K562 (cell line): Measurements from ENCODE around the gene SLC32A1. TPM values are rescaled to one million over a fixed set of nuclear protein-coding genes. Genes with fewer than 3 reads are reported as not detected.

Experiments used
- ATAC-seq: fragments of 200-7000 bp; cut with Tn5 transposase; 3 replicates; pipeline ENCODE4 v1.9.1; 2020; ENCODE audit warnings: moderate library complexity
- BruUV-seq: library from RNA; stranded (reverse); fragments of 400-500 nt; replicated peaks from 2 replicates; lab custom pipeline; 2021; lab: Mats Ljungman, UMichigan
- CTCF ChIA-PET: fragments of 300-600 bp; formaldehyde crosslinking; extraction: SDS; loops from one replicate; lab custom pipeline; 2021; ENCODE audit warnings: low intra/inter-chr PET ratio; lab: Yijun Ruan, JAX
- POLR2A ChIA-PET: fragments of 300-600, 350-650 bp; sonication (Branson Sonifier 250); formaldehyde crosslinking; extraction: SDS; loops from one replicate; lab custom pipeline; 2021; ENCODE audit warnings: antibody characterized with exemption, inconsistent platforms; lab: Yijun Ruan, JAX
- DNase-seq, 4 experiments: peaks; one replicate each; pipeline versions ENCODE4 v3.0.0 to v3.0.0-alpha.2; 2011 to 2018; ENCODE audit warnings: low spot score in 3 of 4, mixed read lengths in 3 of 4; ENCODE audit errors: extremely low read depth in 1 of 4
- FAIRE-seq: peaks from 2 replicates; lab custom pipeline; 2011; peaks lifted over from hg19 to GRCh38; lab: Jason Lieb, UNC
- H2AFZ ChIP-seq: 2 replicates; pipeline ENCODE4 v1.6.0; 2011; ENCODE audit warnings: low read depth, low read length, control low read depth, inconsistent platforms
- H3K27ac ChIP-seq: fragments of 200-600 bp; 3 replicates; pipeline ENCODE4 v1.8.0; 2011; ENCODE audit warnings: low read depth, mild to moderate bottlenecking, control low read depth, inconsistent platforms, low read length, moderate library complexity, mixed read lengths; ENCODE audit errors: extremely low read depth
- H3K27me3 ChIP-seq, 2 experiments: fragments of 300-600 bp in 1 of 2; 2 replicates in 1 of 2; 3 replicates in 1 of 2; pipeline versions ENCODE4 v1.6.0 to v1.8.0; 2011; ENCODE audit warnings: inconsistent platforms in 2 of 2, low read length in 2 of 2, mild to moderate bottlenecking in 1 of 2, mixed read lengths in 1 of 2, moderate library complexity in 1 of 2; ENCODE audit not compliant: control insufficient read depth in 2 of 2, insufficient read depth in 2 of 2
- H3K36me3 ChIP-seq: fragments of 300-600 bp; 3 replicates; pipeline ENCODE4 v1.8.0; 2011; ENCODE audit warnings: mild to moderate bottlenecking, low read length, inconsistent platforms; ENCODE audit not compliant: control insufficient read depth, insufficient read depth
- H3K4me1 ChIP-seq, 2 experiments: fragments of 200-600 bp in 1 of 2; replicated peaks in 1 of 2; 2 replicates in 1 of 2; 3 replicates in 1 of 2; pipeline versions ENCODE4 v1.5.1 to v1.8.0; 2011; ENCODE audit warnings: inconsistent platforms in 2 of 2, low read length in 2 of 2, mild to moderate bottlenecking in 1 of 2, mixed read lengths in 1 of 2, moderate library complexity in 1 of 2; ENCODE audit not compliant: control insufficient read depth in 2 of 2, insufficient read depth in 2 of 2
- H3K4me2 ChIP-seq: 2 replicates; pipeline ENCODE4 v1.6.1; 2011; ENCODE audit warnings: low read length, control low read depth, inconsistent platforms, mixed read lengths; ENCODE audit not compliant: insufficient read depth
- H3K4me3 ChIP-seq: fragments of 200-600 bp; sonication (generic), shearing (Covaris generic); 2 replicates; pipeline ENCODE4 v1.5.1; 2016; ENCODE audit warnings: control low read depth, inconsistent platforms
- H3K79me2 ChIP-seq: fragments of 200-600 bp; 3 replicates; pipeline ENCODE4 v1.8.0; 2011; ENCODE audit warnings: low read length, inconsistent platforms; ENCODE audit not compliant: control insufficient read depth, insufficient read depth
- H3K9ac ChIP-seq, 2 experiments: 2 replicates each; pipeline versions ENCODE4 v1.6.0 to v1.6.1; 2011; ENCODE audit warnings: low read depth in 2 of 2, low read length in 2 of 2, control low read depth in 1 of 2, inconsistent platforms in 1 of 2, mild to moderate bottlenecking in 1 of 2, mixed read lengths in 1 of 2; ENCODE audit not compliant: insufficient read depth in 1 of 2
- H3K9me1 ChIP-seq: one replicate; pipeline ENCODE4 v1.6.0; 2011; ENCODE audit warnings: inconsistent platforms, mild to moderate bottlenecking, low read length, moderate library complexity; ENCODE audit not compliant: control insufficient read depth, insufficient read depth
- H3K9me3 ChIP-seq: replicated peaks from 2 replicates; pipeline ENCODE4 v1.5.1; 2011; ENCODE audit warnings: low read depth, low read length, inconsistent platforms; ENCODE audit not compliant: control insufficient read depth, insufficient read depth
- H4K20me1 ChIP-seq: replicated peaks from 2 replicates; pipeline ENCODE4 v1.6.1; 2011; ENCODE audit warnings: low read length, inconsistent platforms, mixed read lengths; ENCODE audit not compliant: control insufficient read depth, insufficient read depth
- ARID1B ChIP-seq: fragments of 450-650 bp; IDR thresholded peaks from 2 replicates; pipeline ENCODE4 v1.6.1; 2016; ENCODE audit warnings: antibody characterized with exemption, mild to moderate bottlenecking, inconsistent platforms
- C11orf30 ChIP-seq: fragments of 450-650 bp; IDR thresholded peaks from 2 replicates; pipeline ENCODE4 v1.6.1; 2016; ENCODE audit warnings: low read depth, mild to moderate bottlenecking
- CTBP1 ChIP-seq: fragments of 450-650 bp; IDR thresholded peaks from 2 replicates; pipeline ENCODE4 v1.6.1; 2016; ENCODE audit warnings: borderline replicate concordance
- CXXC5 ChIP-seq: fragments of 250-450 bp; sonication (Bioruptor Pico); IDR thresholded peaks from 2 replicates; pipeline ENCODE4 v1.8.0; 2022; ENCODE audit warnings: inconsistent platforms, mild to moderate bottlenecking, moderate library complexity
- DPF2 ChIP-seq: fragments of 450-650 bp; IDR thresholded peaks from 2 replicates; pipeline ENCODE4 v1.6.1; 2016
- GABPA ChIP-seq: fragments of 200-800 bp; sonication (Bioruptor generic); conservative IDR thresholded peaks from 2 replicates; pipeline ENCODE4 v1.6.1; 2016; ENCODE audit warnings: low read depth, missing genetic modification characterization, missing compliant biosample characterization
- JUNB ChIP-seq: fragments of 450-650 bp; formaldehyde crosslinking; conservative IDR thresholded peaks from 2 replicates; pipeline ENCODE4 v1.4.0; 2020; ENCODE audit warnings: mild to moderate bottlenecking
- MAFG ChIP-seq: fragments of 450-650 bp; conservative IDR thresholded peaks from 2 replicates; pipeline ENCODE4 v1.6.1; 2016; ENCODE audit warnings: missing genetic modification characterization, missing compliant biosample characterization
- NFE2 ChIP-seq: IDR thresholded peaks from 2 replicates; pipeline ENCODE4 v1.6.1; 2014; ENCODE audit warnings: antibody characterized with exemption, low read depth
- RCOR1 ChIP-seq, 2 experiments: IDR thresholded peaks; 2 replicates each; pipeline ENCODE4 v1.6.1; 2012; ENCODE audit warnings: low read depth in 2 of 2, low read length in 2 of 2, borderline replicate concordance in 1 of 2, improper control_type of control experiment in 1 of 2
- ZNF316 ChIP-seq: fragments of 450-650 bp; IDR thresholded peaks from 2 replicates; pipeline ENCODE4 v1.6.1; 2016
- ZNF561 ChIP-seq: fragments of 450-650 bp; formaldehyde crosslinking; conservative IDR thresholded peaks from 2 replicates; pipeline ENCODE4 v1.4.0; 2020; ENCODE audit warnings: mild to moderate bottlenecking, moderate library complexity
- ZNF592 ChIP-seq: fragments of 450-650 bp; IDR thresholded peaks from 2 replicates; pipeline ENCODE4 v1.6.1; 2017; ENCODE audit warnings: antibody characterized with exemption, mild to moderate bottlenecking
- ZNF695 ChIP-seq: fragments of 450-650 bp; formaldehyde crosslinking; IDR thresholded peaks from 2 replicates; pipeline ENCODE4 v1.4.0; 2020; ENCODE audit warnings: mild to moderate bottlenecking, moderate library complexity
- WGBS: fragments of 100-300 bp; shearing (Covaris generic); methylation state at CpG from one replicate; pipeline ENCODE4 v1.1.6; 2016; ENCODE audit warnings: low coverage, mixed read lengths; ENCODE audit not compliant: insufficient coverage; ENCODE audit errors: missing lambda C conversion rate; 5-methylcytosine and 5-hydroxymethylcytosine counted together
- in situ Hi-C: fragments of 300-500 bp; cut with MboI; formaldehyde crosslinking; loops from 4 replicates; pipeline ENCODE4 v1.15.0; 2018; ENCODE audit warnings: inconsistent platforms, mixed read lengths
- intact Hi-C: fragments of 100-400 bp; cut with micrococcal nuclease; formaldehyde crosslinking; loops from 2 replicates; pipeline ENCODE4 v1.14.2; 2022
- polyA plus RNA-seq, 8 experiments: library from polyadenylated mRNA; depleted of rRNA in 4 of 8; stranded (reverse) in 5 of 8; unstranded in 3 of 8; fragments of >200 nt; fragmentation: Nextera tagmentation in 2 of 8; fragmentation: Illumina TruSeq in 1 of 8; extraction: Ambion mirVana in 2 of 8; extraction: Trizol in 1 of 8; gene quantifications; 2 replicates each; pipeline versions ENCODE4 v1.2.1 to v1.2.3, GENCODE V29; 2011 to 2014; ENCODE audit warnings: inconsistent platforms in 1 of 8, missing spikeins in 1 of 8
- total RNA-seq, 7 experiments: library from RNA; depleted of rRNA in 6 of 7; stranded (reverse); fragments of >200 nt in 6 of 7; fragmentation: Illumina TruSeq in 2 of 7; extraction: Trizol in 2 of 7; gene quantifications; 2 replicates each; pipeline versions ENCODE4 v1.2.1 to v1.2.3, GENCODE V29; 2011 to 2021; ENCODE audit warnings: low replicate concordance in 1 of 7
- TF ChIP-seq, protein P1 (sequence below), 2 experiments: fragments of 450-650 bp in 1 of 2; sonication (generic) in 1 of 2; formaldehyde crosslinking in 1 of 2; IDR thresholded peaks in 1 of 2; conservative IDR thresholded peaks in 1 of 2; 2 replicates each; pipeline versions ENCODE4 v1.6.1 to v1.8.1; 2016 to 2023; ENCODE audit warnings: mild to moderate bottlenecking in 2 of 2, moderate library complexity in 2 of 2, inconsistent platforms in 1 of 2, missing genetic modification reagents in 1 of 2
- TF ChIP-seq, protein P2 (sequence below): fragments of 450-650 bp; IDR thresholded peaks from 2 replicates; pipeline ENCODE4 v1.6.1; 2016; ENCODE audit warnings: low read depth, mild to moderate bottlenecking, moderate library complexity

The SLC32A1 gene
- total and polyA plus RNA-seq, 9 of the 15 experiments (the other 6 are each of a cell fraction or from before 2014, with no cell fraction given) = not detected

DNA sequence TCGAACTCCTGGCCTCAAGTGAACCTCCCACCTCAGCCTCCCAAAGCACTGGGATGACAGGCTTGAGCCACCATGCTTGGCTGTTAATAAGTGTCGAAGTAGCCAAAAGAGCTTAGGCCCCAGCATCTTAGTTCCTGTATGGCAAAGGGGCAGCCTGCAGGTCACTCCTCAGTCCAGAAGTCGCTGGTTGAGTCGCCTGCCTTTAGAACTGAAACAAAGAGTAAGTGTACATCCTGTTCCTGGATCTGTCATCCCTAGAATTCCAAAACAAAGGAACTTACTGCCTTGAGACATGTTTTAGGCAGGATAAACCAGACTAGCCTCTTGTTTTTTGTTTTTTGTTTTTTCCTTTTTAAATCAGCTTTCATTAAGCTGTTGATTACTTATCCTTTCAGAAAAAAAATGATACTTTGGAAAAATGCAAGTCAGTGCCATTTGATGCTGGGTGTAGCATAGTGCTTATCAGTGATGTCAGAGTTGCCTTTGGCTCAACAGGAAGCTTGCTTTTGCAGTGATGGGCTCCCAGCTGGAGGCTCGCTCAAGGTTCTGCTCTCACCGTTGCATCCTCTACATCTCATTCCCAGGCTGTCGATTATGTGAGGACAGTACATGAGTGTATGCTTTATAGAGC, 33.0 kb downstream of the SLC32A1 start:
- Histone ChIP-seq H3K4me2 (peak overlapping the region; percentile 19; the same call in 1 of the 2 replicates), H3K9me3 (no peaks in the 10 kb centered on the region), H3K27ac (peak overlapping the region; percentile 51; the same call in 2 of the 3 replicates), H2AFZ (no peak overlapping the region), H3K9me1 (no peaks in the 10 kb centered on the region), H3K4me1 (peaks cover 0 to 8% of the 10 kb centered on the region in 2 experiments; a peak in 2 of 5 replicates), H3K36me3 (peaks cover 83% of the 10 kb centered on the region), H4K20me1 (no peaks in the 10 kb centered on the region), H3K27me3 (no peaks in the 10 kb centered on the region), H3K9ac (peak overlapping the region in 1 of 2 experiments; percentile 21; a peak in 1 of 4 replicates), H3K4me3 (no peak overlapping the region), H3K79me2 (no peaks in the 10 kb centered on the region)
- DNase-seq = peak in 2 of 4 experiments; percentile 45 to 47
- BruUV-seq = no TSS peak
- CTCF ChIA-PET = no interaction called here
- peak; percentile 85 for ATAC-seq
- WGBS = 51% methylated on average over 7 of the region's 7 CpGs
- peak; percentile 76 for FAIRE-seq
- in situ Hi-C loops = no loop called here
- intact Hi-C loops = loop anchor here (10.0 kb wide), 1 partner anchor 288 kb away; no protein-coding TSS in a partner anchor
- POLR2A ChIA-PET = interaction anchor here (0.6 to 1.6 kb wide), 5 partner anchors 9 to 504 kb away, joined by 3 to 9 read pairs (median 3); partner anchors contain the start of gene ACTR5
- TF ChIP-seq ARID1B (peak; percentile 53; the same call in 1 of the 2 replicates), ZNF695 (CRISPR knock-in tag) (no peak), DPF2 (peak; percentile 45; the same call in 1 of the 2 replicates), MAFG (tag) (peak; percentile 75), RCOR1 (IDR thresholded peaks at IDR 0.05; ENCODE audit: borderline replicate concordance in 1 of 2, low read depth in 2 of 2, low read length in 2 of 2) (peak in 1 of 2 experiments; percentile 49; a peak in 1 of 4 replicates), ZNF316 (peak; percentile 72), NFE2 (peak; percentile 62; the same call in 1 of the 2 replicates), ZNF592 (peak; percentile 60), ZNF561 (CRISPR knock-in tag) (no peak), C11orf30 (peak; percentile 79), JUNB (CRISPR knock-in tag) (no peak), CTBP1 (0 out of 2 replicates have a peak, but pooled peaks have one; percentile 11), GABPA (tag) (peak; percentile 51), CXXC5 (CRISPR knock-in tag) (0 out of 2 replicates have a peak, but pooled peaks have one; percentile 12)
- TF ChIP-seq, protein P1, sequence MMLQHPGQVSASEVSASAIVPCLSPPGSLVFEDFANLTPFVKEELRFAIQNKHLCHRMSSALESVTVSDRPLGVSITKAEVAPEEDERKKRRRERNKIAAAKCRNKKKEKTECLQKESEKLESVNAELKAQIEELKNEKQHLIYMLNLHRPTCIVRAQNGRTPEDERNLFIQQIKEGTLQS (IDR thresholded peaks at IDR 0.05) = peak; percentile 42; the same call in 1 of the 2 replicates
- TF ChIP-seq, protein P1 (CRISPR knock-in tag; conservative IDR thresholded peaks at IDR 0.05) = no peak
- TF ChIP-seq, protein P2, sequence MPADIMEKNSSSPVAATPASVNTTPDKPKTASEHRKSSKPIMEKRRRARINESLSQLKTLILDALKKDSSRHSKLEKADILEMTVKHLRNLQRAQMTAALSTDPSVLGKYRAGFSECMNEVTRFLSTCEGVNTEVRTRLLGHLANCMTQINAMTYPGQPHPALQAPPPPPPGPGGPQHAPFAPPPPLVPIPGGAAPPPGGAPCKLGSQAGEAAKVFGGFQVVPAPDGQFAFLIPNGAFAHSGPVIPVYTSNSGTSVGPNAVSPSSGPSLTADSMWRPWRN = no peak
